Measurements from ENCODE around the gene KIFC3.

DNA sequence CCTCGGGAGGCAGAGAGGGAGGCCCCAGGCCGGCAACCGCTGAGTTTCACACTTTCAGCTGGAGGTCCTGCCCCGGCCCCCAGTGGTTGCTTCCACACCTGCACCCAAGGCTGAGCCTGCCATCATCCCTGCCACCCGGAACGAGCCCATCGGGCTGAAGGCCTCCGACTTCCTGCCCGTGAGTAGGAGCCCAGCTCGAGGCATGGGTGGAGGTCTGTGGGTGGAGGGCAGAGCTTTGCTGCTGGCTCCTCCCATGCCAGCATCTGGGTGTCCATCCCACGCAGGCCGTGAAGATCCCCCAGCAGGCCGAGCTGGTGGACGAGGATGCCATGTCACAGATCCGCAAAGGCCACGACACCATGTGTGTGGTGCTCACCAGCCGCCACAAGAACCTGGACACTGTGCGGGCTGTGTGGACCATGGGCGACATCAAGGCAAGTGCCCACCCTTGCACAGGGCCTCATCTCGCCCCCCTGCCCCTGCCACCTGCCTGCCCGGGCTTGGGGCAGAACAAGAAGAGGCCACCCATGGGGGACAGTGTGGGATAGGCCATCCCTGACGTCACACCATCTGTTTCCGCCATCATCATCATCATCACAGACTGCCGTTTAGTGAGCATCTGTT lies 47.1 kb downstream of the KIFC3 start:
- TF ChIP-seq, protein P1, sequence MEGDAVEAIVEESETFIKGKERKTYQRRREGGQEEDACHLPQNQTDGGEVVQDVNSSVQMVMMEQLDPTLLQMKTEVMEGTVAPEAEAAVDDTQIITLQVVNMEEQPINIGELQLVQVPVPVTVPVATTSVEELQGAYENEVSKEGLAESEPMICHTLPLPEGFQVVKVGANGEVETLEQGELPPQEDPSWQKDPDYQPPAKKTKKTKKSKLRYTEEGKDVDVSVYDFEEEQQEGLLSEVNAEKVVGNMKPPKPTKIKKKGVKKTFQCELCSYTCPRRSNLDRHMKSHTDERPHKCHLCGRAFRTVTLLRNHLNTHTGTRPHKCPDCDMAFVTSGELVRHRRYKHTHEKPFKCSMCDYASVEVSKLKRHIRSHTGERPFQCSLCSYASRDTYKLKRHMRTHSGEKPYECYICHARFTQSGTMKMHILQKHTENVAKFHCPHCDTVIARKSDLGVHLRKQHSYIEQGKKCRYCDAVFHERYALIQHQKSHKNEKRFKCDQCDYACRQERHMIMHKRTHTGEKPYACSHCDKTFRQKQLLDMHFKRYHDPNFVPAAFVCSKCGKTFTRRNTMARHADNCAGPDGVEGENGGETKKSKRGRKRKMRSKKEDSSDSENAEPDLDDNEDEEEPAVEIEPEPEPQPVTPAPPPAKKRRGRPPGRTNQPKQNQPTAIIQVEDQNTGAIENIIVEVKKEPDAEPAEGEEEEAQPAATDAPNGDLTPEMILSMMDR (IDR thresholded peaks at IDR 0.05), result no peak
- TF ChIP-seq POLR2A (IDR thresholded peaks at IDR 0.05; ENCODE audit: low read depth), result no peak
